Head of caudate nucleus (tissue), 42 donors: ENCODE data around the gene FALEC.
A peak's percentile ranks its signal among the peaks of the same experiment; 100 is the strongest.

Experiments
- DNase-seq, 42 donors: peaks; one replicate each; pipeline versions ENCODE4 v3.0.0 to v3.0.0-alpha.2; 2020 to 2021; ENCODE audit warnings: mixed read lengths in 7 of 42
- intact Hi-C: fragments of 100-400 bp; cut with DNase I; formaldehyde crosslinking; loops from one replicate; pipeline ENCODE4 v1.15.0; 2022

Gene FALEC

GRCh38 chr1:150552911-150553289, 37.3 kb downstream of the FALEC start:
- intact Hi-C loops = no loop called here
- no peak for DNase-seq

GRCh38 chr1:150553392-150554085, 38.0 kb downstream of the FALEC start:
- DNase-seq = no peak
- intact Hi-C loops = no loop called here

- intact Hi-C loops = no loop called here
- no peak for DNase-seq
Measured at GRCh38 chr1:150554086-150554452, 38.5 kb downstream of the FALEC start.

GRCh38 chr1:150555198-150555970, 39.8 kb downstream of the FALEC start:
- intact Hi-C loops = no loop called here
- DNase-seq = no peak

GRCh38 chr1:150555971-150556865, 40.7 kb downstream of the FALEC start:
- intact Hi-C loops = no loop called here
- no peak for DNase-seq

DNA sequence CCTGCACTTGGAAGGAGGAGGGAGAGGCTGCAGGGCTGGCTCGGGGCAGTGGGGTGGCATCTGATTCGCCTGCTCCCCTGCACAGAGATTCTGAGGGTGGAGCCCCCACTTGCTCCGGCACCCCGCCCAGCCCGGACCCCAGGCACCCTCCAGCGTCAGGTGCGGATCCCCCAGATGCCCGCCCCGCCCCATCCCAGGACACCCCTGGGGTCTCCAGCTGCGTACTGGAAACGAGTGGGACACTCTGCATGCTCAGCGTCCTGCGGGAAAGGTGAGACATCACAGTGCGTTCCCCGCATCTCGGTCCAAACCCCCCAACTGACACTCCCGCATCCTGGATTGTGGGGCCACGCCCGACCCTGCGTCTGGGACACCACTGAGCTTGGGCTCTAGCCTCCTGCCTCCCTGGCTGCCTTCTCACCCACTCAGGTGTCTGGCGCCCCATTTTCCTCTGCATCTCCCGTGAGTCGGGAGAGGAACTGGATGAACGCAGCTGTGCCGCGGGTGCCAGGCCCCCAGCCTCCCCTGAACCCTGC, 41.6 kb downstream of the FALEC start:
- intact Hi-C loops = no loop called here
- no peak for DNase-seq

DNA sequence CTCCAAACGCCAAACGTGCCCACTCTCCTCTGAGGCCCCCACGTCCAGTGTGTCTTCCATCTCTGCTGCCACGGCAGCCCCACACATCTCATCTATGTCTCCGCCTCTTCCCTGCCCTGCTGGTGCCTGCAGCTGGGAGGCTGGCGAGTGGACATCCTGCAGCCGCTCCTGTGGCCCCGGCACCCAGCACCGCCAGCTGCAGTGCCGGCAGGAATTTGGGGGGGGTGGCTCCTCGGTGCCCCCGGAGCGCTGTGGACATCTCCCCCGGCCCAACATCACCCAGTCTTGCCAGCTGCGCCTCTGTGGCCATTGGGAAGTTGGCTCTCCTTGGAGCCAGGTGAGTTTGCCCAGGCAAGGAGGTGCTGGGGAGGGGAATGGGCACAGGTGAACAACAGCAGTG, 42.3 kb downstream of the FALEC start:
- intact Hi-C loops = no loop called here

DNA sequence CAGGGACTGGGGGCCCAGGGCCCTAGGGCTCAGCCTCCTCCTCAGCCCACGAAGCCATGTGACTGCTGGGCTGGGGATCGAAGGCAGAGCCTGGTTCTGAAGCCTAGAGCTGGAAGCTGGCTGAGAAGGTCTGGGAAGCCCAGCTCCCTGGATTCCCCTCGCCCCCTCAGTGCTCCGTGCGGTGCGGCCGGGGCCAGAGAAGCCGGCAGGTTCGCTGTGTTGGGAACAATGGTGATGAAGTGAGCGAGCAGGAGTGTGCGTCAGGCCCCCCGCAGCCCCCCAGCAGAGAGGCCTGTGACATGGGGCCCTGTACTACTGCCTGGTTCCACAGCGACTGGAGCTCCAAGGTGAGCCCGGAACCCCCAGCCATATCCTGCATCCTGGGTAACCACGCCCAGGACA, 42.8 kb downstream of the FALEC start:
- DNase-seq = no peak
- intact Hi-C loops = no loop called here

More for the DNA sequence above, 42.3 kb downstream of the FALEC start:
- DNase-seq = no peak

- intact Hi-C loops = no loop called here
- DNase-seq = peak in 23 of 42 donors; percentile 15 to 69 (median 45)
Measured at GRCh38 chr1:150558761-150559655, 43.5 kb downstream of the FALEC start.

DNA sequence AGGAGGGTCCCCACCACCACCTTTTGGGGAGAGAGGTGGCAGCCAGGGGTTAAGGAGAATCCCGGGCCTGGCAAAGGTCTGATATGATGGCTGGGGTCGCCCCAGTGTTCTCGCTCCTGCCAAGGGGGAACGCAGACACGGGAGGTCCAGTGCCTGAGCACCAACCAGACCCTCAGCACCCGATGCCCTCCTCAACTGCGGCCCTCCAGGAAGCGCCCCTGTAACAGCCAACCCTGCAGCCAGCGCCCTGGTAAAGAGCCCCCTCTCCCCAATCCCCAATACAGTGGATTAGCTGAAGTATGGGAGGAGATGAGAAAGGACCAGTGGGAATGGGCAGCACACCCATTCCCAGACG, 44.1 kb downstream of the FALEC start:
- intact Hi-C loops = loop anchor here (5.0 kb wide), 1 partner anchor 68 kb away; the partner anchor contains the start of gene ENSA
- no peak for DNase-seq

DNA sequence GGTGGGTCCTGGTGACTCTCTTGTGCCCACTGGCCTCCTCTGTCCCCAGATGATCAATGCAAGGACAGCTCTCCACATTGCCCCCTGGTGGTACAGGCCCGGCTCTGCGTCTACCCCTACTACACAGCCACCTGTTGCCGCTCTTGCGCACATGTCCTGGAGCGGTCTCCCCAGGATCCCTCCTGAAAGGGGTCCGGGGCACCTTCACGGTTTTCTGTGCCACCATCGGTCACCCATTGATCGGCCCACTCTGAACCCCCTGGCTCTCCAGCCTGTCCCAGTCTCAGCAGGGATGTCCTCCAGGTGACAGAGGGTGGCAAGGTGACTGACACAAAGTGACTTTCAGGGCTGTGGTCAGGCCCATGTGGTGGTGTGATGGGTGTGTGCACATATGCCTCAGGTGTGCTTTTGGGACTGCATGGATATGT, 44.5 kb downstream of the FALEC start:
- intact Hi-C loops = loop anchor here (5.0 kb wide), 1 partner anchor 67 kb away; the partner anchor contains the start of gene ENSA
- DNase-seq = peak; percentile 41 to 87 (median 69)

DNA sequence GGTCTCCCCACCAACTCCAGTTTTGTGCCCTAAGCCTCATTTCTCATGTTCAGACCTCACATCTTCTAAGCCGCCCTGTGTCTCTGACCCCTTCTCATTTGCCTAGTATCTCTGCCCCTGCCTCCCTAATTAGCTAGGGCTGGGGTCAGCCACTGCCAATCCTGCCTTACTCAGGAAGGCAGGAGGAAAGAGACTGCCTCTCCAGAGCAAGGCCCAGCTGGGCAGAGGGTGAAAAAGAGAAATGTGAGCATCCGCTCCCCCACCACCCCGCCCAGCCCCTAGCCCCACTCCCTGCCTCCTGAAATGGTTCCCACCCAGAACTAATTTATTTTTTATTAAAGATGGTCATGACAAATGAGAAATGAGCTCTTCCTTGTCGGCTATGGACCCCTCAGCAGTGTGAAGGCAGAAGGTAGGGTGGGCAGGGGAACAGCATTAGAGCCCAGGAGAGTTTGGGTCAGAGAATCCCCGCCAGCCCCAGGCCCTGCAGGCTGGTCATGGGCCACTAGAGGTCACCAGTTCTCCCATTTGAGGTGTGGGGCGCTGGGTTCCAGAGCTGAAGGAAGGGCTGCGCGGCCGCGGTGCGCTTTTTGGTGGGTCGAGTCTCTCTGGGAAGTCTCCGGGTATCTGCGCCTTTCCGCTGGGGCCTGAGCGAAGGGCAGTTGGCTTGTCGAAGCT, 45.2 kb downstream of the FALEC start:
- DNase-seq = peak; percentile 61 to 92 (median 82)
- intact Hi-C loops = loop anchor here (1.0 to 5.0 kb wide), 2 partner anchors 18 to 67 kb away; partner anchors contain the start of gene ENSA

- intact Hi-C loops = loop anchor here (1.0 to 5.0 kb wide), 2 partner anchors 17 to 66 kb away; partner anchors contain the start of gene ENSA
- DNase-seq = peak; percentile 60 to 95 (median 84)
Measured at GRCh38 chr1:150561254-150561973, 45.9 kb downstream of the FALEC start.

- DNase-seq = peak; percentile 51 to 90 (median 76)
- intact Hi-C loops = loop anchor here (1.0 to 5.0 kb wide), 2 partner anchors 16 to 65 kb away; partner anchors contain the start of gene ENSA
Measured at GRCh38 chr1:150561974-150562445, 46.5 kb downstream of the FALEC start.

- intact Hi-C loops = loop anchor here (5.0 kb wide), 1 partner anchor 65 kb away; the partner anchor contains the start of gene ENSA
- peak in 1 of 42 donors; percentile 28 for DNase-seq
Measured at GRCh38 chr1:150562446-150563339, 47.1 kb downstream of the FALEC start.
